ENCODE data around the gene GRM7.

GRCh38 chr3:7432610-7433009, 571.7 kb downstream of the GRM7 start:
- TF ChIP-seq POLR2A (IDR thresholded peaks at IDR 0.05): no peak
- TF ChIP-seq POLR2AphosphoS5 (IDR thresholded peaks at IDR 0.05): no peak
- TF ChIP-seq CTCF (IDR thresholded peaks at IDR 0.05 in 8 of 11, conservative IDR thresholded peaks at IDR 0.05 in 3 of 11): no peak
